C4-2B (cell line): ENCODE data around the gene MXRA8.

ENCODE experiments used
- ZFX ChIP-seq: fragments of 450-650 bp; IDR thresholded peaks from 2 replicates; pipeline ENCODE4 v1.6.1; 2017
- TF ChIP-seq, protein P1 (sequence below): fragments of 450-650 bp; conservative IDR thresholded peaks from 2 replicates; pipeline ENCODE4 v1.5.1; 2017; ENCODE audit warnings: mild to moderate bottlenecking

DNA sequence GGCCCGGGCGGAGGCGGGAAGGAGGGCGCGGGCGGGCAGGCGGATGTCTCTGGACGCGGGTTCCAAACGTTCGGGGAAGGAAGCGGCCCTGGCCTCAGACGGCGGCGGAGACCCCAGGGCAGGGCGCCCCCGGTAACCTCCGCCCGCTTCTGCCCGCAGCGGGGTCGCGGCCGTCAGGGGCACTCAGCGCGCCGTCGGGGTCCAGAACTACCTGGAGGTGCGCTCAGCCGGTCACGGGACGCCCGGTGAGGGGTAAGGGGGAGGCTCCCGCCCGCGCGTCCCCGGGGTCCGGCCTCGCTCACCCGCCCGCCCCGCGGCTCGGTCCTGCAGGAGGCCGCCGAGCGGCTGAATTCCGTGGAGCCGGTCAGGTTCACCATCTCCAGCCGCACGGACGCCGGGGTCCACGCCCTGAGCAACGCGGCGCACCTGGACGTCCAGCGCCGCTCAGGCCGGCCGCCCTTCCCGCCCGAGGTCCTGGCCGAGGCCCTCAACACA, 49.6 kb downstream of the MXRA8 start:
- TF ChIP-seq, protein P1, sequence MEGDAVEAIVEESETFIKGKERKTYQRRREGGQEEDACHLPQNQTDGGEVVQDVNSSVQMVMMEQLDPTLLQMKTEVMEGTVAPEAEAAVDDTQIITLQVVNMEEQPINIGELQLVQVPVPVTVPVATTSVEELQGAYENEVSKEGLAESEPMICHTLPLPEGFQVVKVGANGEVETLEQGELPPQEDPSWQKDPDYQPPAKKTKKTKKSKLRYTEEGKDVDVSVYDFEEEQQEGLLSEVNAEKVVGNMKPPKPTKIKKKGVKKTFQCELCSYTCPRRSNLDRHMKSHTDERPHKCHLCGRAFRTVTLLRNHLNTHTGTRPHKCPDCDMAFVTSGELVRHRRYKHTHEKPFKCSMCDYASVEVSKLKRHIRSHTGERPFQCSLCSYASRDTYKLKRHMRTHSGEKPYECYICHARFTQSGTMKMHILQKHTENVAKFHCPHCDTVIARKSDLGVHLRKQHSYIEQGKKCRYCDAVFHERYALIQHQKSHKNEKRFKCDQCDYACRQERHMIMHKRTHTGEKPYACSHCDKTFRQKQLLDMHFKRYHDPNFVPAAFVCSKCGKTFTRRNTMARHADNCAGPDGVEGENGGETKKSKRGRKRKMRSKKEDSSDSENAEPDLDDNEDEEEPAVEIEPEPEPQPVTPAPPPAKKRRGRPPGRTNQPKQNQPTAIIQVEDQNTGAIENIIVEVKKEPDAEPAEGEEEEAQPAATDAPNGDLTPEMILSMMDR: no peak
- TF ChIP-seq ZFX: peak; percentile 54; the same call in 1 of the 2 replicates
